Measurements from ENCODE around the gene PTPRD.
"Not testable (repeated sequence)": the region's sequence is repeated elsewhere in the genome, so short reads cannot be mapped to it uniquely, and the experiment has no call there.

Gene PTPRD

GRCh38 chr9:10479172-10479571 lies 133.6 kb downstream of the PTPRD start:
- DNase-seq (ENCODE audit: low spot score): no peak

- not testable (repeated sequence) for DNase-seq (ENCODE audit: low spot score)
Observed at GRCh38 chr9:10449201-10449617, 163.6 kb downstream of the PTPRD start.

DNA sequence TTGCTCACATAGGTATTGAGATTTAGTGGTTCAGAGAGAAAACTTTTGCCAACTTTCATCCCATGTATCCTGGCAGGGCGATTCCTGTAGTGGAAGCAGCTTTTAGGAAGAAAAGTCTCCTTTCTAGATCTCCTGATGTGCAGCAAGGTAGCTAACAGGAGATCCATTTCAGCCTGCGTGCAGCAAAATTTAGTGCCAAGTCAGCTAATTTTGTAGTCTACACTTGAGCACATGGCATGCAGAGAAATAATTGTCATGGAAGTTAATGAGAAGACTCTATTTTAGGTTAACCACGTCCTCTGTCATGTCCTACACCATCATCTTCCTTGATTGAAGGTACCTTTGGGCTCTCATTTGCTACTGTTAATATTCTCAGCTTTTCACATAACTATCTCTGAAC lies 165.8 kb downstream of the PTPRD start:
- DNase-seq (ENCODE audit: low spot score): no peak

GRCh38 chr9:10443868-10444204 lies 169.0 kb downstream of the PTPRD start:
- no peak for DNase-seq (ENCODE audit: low spot score)

DNA sequence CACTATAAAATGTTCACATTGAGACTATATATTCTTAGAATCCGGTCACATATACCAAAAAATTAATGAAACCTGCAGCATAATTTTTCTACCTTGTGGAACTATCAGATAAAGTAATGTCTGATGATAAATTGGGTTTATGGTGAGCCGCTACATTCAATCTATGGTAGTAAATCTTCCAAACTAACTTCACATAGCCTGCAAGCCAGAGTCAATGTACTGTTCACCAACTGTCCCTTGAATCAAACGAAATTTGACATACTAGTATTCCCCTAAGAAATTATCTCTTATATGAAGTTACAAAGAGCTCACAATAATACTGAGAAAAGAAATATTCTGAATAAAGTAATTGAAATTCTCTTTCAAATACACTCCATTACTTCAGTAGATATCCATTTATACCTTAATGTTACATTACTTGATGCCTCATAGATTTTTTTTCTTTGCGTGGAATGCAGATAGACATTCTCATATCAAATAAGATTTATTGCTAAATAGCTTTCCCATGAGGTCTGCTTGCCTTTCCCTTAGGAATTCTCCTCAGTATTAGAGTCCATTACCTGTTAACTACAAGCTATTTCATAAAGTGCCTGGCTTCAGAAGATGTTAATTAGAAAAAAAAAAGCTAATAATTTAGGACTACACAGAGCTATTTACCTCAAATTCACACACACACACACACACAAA lies 169.5 kb downstream of the PTPRD start:
- DNase-seq (ENCODE audit: low spot score): no peak

GRCh38 chr9:10438955-10439354 lies 173.8 kb downstream of the PTPRD start:
- no peak for DNase-seq (ENCODE audit: low spot score)

DNA sequence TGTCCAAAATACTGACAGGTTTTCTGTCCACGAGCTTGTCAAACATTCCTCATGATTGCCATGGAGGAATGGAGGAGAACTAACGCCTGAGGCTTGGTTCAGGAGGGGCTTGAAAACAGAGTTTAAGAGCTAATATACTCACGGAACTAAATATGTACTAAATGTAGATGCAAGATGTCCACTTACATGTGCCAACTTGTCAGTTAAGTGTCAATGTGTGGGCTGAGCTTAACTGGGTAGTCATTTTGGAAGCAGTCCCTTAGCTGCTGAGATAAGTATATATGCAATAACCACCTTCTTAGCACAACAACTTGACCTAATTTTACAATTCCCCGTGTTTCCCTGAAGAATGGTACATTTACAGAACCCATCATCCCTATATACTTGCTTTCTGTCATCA lies 176.0 kb downstream of the PTPRD start:
- no peak for DNase-seq (ENCODE audit: low spot score)

DNA sequence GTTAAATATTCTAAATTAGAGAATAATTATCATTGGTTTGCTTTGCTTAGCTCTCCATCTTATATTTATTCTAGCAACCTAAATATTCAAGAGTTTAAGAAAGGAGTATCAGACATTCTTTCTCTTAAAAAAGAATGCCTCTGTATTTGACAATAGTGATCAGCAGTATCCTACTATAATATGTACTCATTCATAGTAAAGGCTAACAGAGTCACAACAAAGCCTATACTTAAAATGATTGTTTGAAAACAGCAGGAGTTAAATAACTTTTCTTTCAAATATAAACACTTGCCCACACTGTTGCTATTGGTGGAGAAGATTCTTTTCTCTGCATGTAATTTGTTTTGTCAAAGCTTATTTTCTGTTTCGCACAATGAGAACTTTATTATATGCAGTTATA lies 178.4 kb downstream of the PTPRD start:
- DNase-seq (ENCODE audit: low spot score): no peak

GRCh38 chr9:10411272-10411671 lies 201.5 kb downstream of the PTPRD start:
- DNase-seq (ENCODE audit: low spot score): no peak

DNA sequence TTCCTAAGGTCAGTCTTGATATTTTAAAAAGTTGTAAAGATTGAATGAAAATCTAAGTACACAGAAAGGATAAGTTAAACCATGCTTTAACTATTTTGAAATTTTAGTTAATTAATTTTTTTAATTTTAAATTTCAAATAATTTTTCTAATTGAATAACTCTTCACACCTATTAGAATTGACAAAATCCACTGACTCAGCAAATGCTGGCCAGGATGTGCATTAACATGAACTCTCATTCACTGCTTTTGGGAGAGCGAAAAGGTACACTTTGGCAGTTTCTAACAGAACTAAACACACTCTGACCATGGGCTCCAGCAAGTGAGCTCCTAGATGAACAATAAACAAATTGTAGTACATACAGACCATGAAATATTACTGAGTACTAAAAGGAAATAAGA lies 209.5 kb downstream of the PTPRD start:
- DNase-seq (ENCODE audit: low spot score): no peak

DNA sequence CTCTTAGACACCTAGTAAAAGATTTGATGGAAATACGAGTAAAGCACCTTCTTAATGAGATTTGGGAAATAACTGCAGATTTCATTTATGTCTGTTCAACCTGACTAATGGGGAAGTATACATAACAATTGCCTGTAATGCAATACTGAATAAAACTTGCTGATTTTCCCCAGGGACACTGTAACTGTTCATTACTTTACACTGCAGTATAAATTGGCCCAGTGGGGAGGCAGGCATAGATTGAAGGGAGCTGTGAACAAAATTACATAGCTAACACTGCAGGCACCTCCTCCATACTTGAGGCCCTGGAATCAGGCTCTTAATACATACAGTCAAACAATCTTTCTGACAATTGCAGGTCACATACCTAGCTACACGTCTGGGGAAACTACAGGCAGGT lies 216.2 kb downstream of the PTPRD start:
- DNase-seq (ENCODE audit: low spot score): no peak

DNA sequence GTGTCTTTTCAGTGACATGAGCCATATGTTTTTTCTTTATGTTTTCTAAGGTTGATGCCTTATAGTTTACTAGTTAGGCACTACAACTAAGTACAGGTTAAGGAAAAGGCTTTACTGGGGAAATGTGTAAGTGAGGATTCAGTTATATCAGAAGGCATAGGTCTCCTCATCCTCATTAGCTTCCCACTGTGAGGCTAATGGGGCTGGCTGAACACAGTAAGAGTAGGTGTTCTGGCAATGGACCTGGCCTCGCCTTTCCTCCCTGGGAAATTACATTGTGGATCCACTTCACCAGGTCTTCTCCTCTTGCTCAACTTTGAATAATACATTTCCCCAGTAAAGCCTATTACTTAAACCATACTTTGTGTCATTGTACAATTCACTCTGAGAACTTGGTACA lies 225.5 kb downstream of the PTPRD start:
- no peak for DNase-seq (ENCODE audit: low spot score)

GRCh38 chr9:10371824-10372223 lies 241.0 kb downstream of the PTPRD start:
- no peak for DNase-seq (ENCODE audit: low spot score)

DNA sequence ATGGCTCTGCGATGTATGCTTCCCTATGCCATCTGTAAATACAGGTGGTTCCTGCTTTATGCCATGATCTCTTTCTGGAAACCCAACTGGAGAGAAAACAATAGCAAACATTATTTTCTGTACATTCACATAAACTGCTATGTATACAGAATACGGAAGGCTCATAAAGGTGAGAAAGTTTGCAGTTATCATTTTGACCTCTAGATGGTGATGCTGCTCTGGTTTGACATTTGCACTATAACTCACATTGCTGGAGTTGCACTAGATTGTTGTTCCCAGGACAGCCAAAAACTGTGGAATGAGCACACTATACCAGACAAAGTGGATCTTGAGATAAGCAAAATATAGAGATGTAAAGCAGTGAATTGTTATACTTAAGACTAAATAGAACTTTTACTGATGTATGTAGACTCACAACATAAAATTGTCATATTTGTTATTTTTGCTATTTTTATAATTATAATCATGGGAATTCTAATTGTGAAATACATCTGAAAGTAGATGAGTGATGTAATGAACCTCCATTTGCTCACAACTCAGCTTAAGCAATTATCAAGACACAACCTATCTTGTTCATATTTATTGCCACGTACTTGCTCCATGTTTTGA lies 246.5 kb downstream of the PTPRD start:
- peak; percentile 32 for DNase-seq (ENCODE audit: low spot score)

DNA sequence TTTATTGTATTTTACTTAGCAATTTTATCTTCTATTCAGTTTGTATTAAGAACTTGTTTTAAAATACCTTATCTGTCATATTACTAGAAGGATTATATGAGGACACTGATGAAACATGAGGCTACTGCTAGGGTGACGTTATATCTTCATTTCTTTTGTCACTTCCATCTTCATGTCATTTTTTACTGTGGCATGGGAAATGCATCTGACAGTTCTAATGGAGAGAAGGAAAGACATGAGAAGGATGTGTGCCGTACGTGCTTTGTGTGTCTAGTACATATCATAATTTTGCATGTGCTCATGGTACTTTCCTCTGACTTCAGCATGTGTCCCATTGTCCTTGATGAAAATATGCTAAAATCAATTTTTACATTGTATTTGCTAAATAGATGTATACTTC lies 258.2 kb downstream of the PTPRD start:
- no peak for DNase-seq (ENCODE audit: low spot score)

GRCh38 chr9:10345621-10346020 lies 267.2 kb downstream of the PTPRD start:
- not testable (repeated sequence) for DNase-seq (ENCODE audit: low spot score)

- no peak for DNase-seq (ENCODE audit: low spot score)
Observed at GRCh38 chr9:10341057-10341456, 271.7 kb downstream of the PTPRD start.

DNA sequence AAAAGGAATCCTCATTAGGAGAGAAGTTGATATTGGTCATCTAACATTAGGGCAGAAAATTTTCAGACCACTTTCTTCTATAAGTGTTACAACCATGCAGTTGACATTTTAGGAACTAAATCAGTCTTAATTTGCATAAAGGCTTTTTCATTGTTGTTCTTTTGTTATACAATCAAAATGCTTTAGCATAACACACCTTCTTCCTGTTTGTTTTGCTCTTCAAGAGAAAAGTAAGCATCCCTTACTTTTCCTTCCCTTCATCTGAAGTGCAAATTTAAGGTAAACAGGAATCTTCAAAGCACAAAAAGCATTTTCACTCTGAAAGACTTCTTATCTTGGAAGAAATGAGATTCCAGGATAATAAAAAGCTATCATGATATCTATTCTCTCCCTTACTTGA lies 273.6 kb downstream of the PTPRD start:
- DNase-seq (ENCODE audit: low spot score): no peak

DNA sequence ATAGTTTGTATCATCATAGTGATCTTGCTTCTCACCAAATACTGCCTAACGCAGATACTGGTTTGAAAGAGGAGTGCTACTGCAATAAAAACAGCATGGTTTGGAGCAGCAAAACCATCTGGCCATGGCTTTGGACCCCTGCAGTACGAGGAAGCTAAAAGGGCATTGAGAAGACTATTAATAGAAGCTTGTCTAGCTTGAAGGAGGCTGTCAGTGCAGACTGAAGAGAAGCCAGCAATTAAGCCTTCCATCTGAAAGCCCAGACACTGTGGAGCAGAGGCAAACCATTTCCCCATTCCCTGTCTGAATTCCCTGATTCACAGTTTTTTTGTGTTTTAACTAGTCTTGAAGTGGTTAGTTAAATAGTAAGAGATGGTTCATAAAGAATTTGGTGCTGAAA lies 281.6 kb downstream of the PTPRD start:
- DNase-seq (ENCODE audit: low spot score): no peak

- no peak for DNase-seq (ENCODE audit: low spot score)
Observed at GRCh38 chr9:10282084-10282483, 330.7 kb downstream of the PTPRD start.

- DNase-seq (ENCODE audit: low spot score): no peak
Observed at GRCh38 chr9:10274988-10275387, 337.8 kb downstream of the PTPRD start.

GRCh38 chr9:10274175-10274574 lies 338.6 kb downstream of the PTPRD start:
- no peak for DNase-seq (ENCODE audit: low spot score)

GRCh38 chr9:10272830-10273229 lies 340.0 kb downstream of the PTPRD start:
- DNase-seq (ENCODE audit: low spot score): no peak
